GM12801 (cell line): ENCODE measurements around the gene HNRNPH1.

Experiments
- CTCF ChIP-seq: IDR thresholded peaks from one replicate; pipeline ENCODE4 v1.5.1; 2011; ENCODE audit warnings: control low read depth; ENCODE audit not compliant: insufficient read length; ENCODE audit errors: extremely low read depth

The HNRNPH1 gene

GRCh38 chr5:179572386-179572785 lies 51.1 kb downstream of the HNRNPH1 start:
- no peak for TF ChIP-seq CTCF

GRCh38 chr5:179568721-179569120 lies 54.8 kb downstream of the HNRNPH1 start:
- no peak for TF ChIP-seq CTCF

GRCh38 chr5:179564526-179564925 lies 58.9 kb downstream of the HNRNPH1 start:
- TF ChIP-seq CTCF, result no peak
